ENCODE measurements around the gene SPSB4.

DNA sequence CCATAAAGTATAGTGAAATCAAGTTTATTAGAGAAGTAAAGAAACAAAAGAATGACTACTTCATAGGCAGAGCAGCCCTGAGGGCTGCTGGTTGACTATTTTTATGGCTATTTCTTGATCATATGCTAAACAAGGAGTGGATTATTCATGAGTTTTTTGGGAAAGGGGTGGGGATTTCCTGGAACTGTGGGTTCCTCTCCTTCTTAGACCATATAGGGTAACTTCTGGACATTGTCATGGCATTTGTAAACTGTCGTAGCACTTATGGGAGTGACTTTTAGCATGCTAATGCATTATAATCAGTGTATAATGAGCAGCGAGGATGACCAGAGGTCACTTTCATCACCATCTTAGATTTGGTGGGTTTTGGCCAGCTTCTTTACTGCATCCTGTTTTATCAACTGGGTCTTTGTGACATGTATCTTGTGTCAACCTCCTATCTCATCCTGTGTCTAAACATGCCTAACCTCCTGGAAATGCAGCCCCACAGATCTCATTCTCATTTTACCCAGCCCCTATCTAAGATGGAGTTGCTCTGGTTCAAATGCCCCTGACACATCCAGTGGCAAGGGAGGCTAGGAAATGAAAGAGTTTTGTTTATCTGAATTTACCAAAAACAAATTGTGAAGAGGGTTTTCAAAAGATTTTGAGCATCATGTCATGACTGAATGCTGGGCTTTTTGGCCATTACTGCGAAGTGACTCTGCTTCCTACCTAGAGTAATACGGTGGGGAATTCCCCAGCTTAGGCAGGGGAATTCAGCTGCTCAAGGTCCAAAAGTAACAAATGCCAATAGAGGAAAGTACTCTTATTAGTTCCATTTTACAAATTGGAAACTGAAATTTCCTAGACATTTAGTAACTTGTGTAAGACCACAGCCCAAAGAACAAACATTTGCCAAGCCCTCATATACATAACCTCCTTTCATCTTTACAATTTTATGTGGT lies 6.2 kb upstream of the SPSB4 start:
- TF ChIP-seq, protein P1, sequence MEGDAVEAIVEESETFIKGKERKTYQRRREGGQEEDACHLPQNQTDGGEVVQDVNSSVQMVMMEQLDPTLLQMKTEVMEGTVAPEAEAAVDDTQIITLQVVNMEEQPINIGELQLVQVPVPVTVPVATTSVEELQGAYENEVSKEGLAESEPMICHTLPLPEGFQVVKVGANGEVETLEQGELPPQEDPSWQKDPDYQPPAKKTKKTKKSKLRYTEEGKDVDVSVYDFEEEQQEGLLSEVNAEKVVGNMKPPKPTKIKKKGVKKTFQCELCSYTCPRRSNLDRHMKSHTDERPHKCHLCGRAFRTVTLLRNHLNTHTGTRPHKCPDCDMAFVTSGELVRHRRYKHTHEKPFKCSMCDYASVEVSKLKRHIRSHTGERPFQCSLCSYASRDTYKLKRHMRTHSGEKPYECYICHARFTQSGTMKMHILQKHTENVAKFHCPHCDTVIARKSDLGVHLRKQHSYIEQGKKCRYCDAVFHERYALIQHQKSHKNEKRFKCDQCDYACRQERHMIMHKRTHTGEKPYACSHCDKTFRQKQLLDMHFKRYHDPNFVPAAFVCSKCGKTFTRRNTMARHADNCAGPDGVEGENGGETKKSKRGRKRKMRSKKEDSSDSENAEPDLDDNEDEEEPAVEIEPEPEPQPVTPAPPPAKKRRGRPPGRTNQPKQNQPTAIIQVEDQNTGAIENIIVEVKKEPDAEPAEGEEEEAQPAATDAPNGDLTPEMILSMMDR (tag by site-specific recombination; IDR thresholded peaks at IDR 0.05) = no peak
- TF ChIP-seq, protein P2, sequence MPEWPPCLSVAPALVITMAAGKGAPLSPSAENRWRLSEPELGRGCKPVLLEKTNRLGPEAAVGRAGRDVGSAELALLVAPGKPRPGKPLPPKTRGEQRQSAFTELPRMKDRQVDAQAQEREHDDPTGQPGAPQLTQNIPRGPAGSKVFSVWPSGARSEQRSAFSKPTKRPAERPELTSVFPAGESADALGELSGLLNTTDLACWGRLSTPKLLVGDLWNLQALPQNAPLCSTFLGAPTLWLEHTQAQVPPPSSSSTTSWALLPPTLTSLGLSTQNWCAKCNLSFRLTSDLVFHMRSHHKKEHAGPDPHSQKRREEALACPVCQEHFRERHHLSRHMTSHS (tag by site-specific recombination; IDR thresholded peaks at IDR 0.05) = no peak
